AML-193 (cell line): ENCODE results near the gene FNDC3B.

ENCODE experiments used
- DNase-seq, 2 experiments: peaks; one replicate each; lab custom pipeline; 2025; lab: John Stamatoyannopoulos, UW

FNDC3B gene

GRCh38 chr3:172216911-172217310 is 177.5 kb downstream of the FNDC3B start:
- DNase-seq: no peak

GRCh38 chr3:172217877-172218276 is 178.5 kb downstream of the FNDC3B start:
- DNase-seq: no peak

DNA sequence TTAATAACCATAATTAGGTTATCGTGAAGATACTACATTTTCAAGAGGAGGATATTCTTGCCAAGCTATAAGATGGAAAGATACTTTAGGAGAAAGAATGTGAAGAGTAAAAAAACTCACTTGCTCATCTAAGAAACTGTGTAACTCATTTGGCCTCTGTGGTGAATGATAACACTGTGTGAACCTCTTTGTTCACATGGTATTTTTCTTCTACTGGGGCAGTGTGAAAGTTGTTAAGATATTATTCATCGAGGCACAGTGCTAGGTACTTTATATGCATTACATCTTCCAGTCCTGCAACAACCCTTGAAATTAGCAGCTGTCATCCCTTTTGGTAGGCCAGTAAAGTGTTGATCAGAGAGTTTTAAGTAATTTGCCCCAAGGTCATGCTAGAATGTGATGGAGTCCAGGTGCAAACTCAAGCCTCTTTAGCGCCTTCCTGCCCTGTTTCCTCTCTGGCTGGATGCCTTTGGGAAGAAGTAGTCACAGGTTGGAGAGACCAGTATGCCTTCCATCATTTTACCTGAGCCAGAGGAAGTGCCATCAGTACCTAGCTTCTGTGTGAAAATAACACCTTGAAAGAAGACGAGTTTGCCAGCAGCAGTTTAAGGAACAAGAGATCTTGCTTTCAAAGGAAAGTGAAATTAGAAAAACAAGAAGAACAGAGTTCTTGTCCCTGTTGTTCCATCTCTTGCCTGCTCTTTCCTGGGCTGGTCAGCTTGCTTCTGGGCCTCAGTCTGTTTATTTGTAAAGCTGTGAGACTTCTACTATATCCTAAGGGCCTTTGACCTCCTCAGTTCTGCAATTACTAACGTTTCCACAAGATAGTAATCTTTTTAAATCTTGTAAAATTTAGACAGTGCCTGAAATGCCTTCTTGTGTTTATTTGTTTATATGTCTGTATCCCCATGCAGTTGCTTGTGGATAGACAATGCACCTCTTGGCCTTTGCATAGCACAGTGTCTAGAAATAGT is 179.3 kb downstream of the FNDC3B start:
- DNase-seq: no peak

GRCh38 chr3:172219750-172220149 is 180.4 kb downstream of the FNDC3B start:
- no peak for DNase-seq

GRCh38 chr3:172221547-172221946 is 182.2 kb downstream of the FNDC3B start:
- DNase-seq: no peak

GRCh38 chr3:172222478-172223071 is 183.2 kb downstream of the FNDC3B start:
- DNase-seq: no peak

- DNase-seq: no peak
These were observed 184.5 kb downstream of the FNDC3B start for GRCh38 chr3:172223870-172224269.

DNA sequence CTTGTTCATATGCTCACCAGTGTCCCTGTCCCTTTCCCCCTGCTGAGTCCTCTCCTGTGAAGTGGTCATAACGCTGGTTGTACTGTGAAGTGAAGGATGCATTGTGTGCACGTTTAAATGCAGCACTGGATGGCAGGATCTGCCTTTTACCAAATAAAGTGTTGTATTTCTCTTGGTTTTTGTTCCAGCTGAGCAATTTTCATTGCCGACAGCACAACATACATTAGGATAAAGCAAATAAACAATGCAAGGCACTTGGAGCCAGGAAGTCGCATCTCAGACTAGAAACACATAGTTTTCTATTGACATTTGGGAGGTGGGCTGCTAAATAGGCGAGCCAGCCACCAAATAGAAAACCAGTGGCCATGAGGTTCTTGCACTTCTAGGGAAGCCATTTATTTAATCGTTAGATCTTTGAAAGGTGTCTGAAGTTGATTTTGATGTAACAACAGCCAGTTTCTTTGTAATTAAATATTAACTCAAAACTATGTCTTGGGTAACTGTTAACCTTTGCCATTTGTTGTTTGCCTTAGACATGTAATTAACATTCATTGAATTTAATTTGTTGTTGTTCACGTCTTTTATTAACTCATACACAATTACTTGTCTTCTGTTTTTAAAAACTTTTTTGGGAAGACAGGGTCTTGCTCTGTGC is 185.3 kb downstream of the FNDC3B start:
- no peak for DNase-seq

GRCh38 chr3:172225215-172225707 is 185.9 kb downstream of the FNDC3B start:
- no peak for DNase-seq

DNA sequence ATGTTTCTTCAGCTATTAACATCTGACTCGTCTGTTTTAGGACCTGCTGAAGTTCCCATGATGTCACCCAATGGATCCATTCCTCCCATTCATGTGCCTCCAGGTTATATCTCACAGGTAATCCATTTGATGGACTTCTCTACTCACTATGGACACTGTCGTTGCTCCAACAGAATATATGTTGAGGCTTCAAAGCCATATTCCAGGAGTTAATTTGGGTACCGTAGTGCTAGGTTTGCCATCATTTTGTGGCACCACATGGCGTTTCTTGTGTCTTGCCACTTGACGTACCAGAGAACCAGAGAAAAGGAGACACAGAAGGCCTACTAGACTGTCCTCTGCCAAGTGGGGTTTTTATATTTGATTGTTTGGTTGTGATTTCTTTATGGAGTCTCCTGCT is 187.5 kb downstream of the FNDC3B start:
- no peak for DNase-seq

DNA sequence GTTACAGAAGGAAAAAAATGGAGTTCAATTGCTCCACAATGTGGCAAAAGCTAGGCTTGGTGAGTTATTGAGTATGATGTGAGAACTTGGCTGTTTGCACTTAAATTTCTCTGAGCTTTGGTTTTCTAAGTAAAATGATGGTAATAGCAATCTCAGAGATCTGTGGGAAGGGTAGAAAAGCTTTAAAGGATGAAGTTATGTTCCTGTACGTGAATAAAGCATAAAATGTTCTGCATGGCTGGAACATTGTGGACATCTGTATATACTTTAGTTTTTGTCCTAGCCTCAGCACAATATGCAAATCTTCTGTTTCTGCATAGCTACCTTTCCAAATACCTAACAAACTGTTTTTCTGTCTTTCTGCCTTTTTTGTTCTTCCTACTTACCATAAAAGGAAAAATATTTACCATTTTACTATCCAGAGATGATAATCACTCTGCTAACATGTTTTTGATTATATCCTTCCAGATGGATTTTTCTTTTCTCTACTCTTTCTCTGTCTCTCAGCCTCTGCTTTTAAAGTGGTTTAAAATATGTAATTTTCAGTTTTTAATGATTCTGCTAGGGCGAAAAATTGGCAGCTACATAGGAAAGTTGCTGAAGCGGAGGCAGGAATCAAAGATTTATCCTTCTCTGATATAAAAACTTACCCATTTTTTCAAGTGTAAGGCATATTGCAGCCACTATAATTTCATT is 188.1 kb downstream of the FNDC3B start:
- no peak for DNase-seq

DNA sequence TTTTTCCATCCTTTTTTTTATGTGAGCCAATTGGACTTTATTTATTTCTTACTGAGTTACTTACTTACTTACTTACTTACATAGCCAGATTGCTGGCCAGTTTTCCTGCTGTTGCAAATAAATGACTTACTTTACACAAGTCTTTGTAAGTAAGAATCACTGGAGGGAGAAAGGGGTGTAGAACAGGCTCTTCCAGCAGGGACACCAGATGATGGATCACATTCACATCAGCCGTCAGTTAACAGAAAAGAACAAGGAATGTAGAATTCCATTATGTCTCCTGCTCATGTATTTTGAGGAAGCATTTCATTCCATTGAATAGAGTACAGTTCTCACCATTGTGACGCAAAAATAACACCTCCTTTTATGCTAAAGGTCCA is 188.6 kb downstream of the FNDC3B start:
- DNase-seq: no peak

DNA sequence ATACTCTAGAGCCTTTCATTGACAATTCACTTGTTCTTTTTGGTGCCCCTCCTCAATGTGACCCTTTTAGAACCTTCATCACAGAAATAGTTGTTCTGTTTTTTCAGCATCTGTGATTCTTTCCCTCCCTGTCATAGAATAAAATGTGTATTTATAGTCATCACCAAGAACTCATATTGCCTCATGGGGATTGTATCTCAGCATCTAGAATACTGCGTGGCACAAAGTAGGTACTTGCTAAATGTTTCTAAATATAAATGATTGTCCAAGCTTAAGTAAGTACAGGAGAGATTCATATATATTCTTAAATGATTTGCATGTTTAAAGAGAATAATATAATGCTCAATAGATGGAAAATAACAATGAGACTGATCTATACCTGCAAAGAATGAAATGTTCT is 190.1 kb downstream of the FNDC3B start:
- no peak for DNase-seq

DNA sequence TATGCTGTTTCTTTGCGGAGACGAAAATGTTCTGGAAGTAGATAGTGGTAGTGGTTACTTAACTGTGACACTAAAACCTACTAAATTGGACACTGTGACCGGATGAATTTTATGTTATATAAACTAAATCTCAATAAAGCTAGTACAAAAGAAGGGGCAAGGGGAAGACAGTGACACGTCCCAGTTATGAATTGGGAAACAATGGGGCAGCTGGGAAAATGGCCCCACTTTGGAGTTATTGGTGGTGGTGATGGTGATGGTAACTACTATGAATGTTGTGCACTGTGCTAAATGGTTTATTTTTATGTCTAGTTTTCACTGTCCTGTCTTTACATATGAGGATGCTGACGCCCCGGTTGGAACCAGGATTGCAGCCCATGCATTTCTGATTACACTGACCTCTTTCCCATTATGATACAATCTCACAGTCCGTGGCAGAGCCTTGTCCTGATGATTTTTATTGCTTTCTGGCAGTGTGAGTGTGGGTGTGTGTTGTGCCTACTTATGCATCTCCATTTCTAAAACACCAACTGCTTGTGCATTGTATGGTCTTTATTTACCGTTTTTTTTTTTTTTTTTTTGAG is 192.0 kb downstream of the FNDC3B start:
- no peak for DNase-seq

GRCh38 chr3:172232579-172233212 is 193.3 kb downstream of the FNDC3B start:
- no peak for DNase-seq

- no peak for DNase-seq
These were observed 194.3 kb downstream of the FNDC3B start for GRCh38 chr3:172233474-172234277.

DNA sequence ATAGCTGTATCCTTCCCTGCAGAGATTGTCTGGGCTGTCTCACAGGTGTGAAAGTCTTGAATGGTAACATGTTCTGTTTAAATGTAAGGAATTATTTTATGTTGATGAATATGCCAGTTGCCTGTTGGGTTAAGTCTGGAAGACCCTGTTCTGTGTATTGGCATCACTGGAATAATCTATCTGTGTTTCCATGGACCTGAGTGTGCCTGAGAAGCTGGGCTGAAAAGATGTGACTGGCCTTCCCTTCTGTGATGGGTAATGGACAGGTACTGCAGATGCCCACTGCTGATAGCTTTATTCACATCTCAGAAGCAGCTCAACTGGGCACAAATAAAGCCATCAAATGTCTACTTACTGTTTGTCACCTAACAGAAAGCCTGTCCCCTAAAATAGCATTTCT is 196.3 kb downstream of the FNDC3B start:
- no peak for DNase-seq

DNA sequence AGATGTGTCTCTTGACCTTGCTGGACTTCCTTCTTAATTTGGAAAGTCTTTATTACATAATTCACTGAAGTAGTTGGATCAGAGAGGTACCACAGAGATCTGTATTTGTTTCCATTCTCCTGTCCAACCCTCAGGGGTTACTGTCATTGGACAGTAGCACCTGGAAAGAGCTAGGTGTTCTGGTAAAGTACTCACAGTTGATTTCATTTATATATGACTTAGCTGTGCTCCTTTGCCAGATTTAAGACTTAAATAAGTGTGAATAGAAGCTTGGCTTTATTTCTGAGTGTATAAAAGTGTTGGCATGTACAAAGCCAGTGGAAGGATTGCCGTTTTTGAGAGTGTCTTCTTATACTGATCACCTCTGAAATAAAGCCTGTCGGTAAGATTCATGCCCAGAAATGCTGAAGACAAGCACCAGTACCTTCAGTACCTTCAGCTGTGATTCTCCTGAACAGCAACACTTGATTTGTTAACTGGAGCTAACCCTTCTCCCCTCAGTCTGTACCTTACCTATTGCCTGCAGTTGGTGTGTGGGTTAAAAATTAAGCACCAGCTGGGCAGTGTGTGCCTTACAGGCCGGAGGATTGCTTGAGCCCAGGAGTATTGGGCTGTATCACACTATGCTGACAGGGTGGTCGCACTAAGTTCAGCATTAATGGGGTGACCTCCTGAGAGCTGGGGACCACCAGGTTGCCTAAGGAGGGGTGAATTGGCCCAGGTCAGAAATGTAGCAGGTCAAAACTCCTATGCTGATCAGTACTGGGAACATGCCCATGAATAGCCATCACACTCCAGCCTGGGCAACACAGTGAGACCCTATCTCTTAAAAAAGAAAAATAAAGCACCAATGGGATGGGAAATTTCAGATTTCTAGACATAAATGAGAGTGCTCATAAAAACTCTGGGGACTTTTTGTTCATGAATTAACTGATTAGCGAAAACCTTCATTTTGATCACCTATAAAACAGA is 197.7 kb downstream of the FNDC3B start:
- no peak for DNase-seq

GRCh38 chr3:172238188-172238587 is 198.8 kb downstream of the FNDC3B start:
- DNase-seq: no peak
